Measurements from ENCODE around the gene TSEN54.

TSEN54 gene

DNA sequence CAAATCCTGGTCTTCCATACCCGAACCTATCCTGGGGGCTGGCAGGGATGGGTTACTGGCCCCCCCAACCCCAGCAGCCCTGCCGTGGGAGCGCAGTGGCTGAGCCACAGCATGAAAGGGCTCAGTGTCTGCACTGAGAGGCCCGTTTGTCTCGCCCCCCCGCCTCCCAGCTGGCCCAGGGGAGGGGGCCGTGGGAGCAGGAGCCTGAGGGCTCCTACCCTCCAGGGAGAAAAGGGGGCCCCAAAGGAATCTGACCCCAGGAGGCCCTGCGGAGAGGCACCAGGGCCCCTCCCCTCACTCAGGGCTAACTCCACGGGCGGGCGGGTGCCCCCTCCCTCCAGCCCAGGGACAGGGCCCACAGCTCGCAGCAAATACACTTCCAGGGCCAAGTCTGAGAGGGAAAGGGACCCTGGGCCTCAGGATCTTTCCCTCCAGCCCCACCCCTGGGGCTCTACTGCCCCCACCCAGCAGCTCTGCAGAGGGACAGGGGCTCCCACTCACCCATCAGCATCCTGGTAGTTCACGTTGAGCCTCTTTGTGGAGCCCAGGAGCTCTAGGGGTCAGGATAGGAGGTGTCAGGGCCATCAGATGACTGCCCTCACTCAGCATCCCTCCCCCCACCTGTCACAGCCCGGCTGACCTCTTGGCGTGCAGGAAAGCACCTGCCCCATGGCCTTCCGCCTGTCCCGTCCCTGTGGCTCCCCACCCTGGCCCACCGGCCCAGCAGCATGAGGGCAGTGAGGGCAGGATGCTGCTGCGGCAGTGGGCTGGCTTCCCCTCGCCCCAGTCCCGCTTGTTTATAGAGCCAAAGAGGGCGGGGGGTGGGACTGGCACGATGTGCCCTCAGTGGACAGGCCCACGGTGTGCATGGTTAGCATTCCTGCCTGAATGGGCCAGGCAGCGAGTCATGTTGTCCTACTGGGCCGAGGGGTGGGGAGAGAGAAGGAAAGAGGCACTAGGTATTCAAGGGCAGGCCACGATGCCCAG is 8.3 kb upstream of the TSEN54 start:
- H3K4me1 ChIP-seq: no peaks in the 10 kb centered on the region
- peaks cover 15% of the 10 kb centered on the region for H3K36me3 ChIP-seq
- H3K4me3 ChIP-seq (ENCODE audit: low read depth, low read length): no peak overlapping the region
- no peaks in the 10 kb centered on the region for H3K9me3 ChIP-seq
- TF ChIP-seq, protein P1, sequence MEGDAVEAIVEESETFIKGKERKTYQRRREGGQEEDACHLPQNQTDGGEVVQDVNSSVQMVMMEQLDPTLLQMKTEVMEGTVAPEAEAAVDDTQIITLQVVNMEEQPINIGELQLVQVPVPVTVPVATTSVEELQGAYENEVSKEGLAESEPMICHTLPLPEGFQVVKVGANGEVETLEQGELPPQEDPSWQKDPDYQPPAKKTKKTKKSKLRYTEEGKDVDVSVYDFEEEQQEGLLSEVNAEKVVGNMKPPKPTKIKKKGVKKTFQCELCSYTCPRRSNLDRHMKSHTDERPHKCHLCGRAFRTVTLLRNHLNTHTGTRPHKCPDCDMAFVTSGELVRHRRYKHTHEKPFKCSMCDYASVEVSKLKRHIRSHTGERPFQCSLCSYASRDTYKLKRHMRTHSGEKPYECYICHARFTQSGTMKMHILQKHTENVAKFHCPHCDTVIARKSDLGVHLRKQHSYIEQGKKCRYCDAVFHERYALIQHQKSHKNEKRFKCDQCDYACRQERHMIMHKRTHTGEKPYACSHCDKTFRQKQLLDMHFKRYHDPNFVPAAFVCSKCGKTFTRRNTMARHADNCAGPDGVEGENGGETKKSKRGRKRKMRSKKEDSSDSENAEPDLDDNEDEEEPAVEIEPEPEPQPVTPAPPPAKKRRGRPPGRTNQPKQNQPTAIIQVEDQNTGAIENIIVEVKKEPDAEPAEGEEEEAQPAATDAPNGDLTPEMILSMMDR (IDR thresholded peaks at IDR 0.05; ENCODE audit: low read depth, low read length): no peak
- DNase-seq: no peak
- no peaks in the 10 kb centered on the region for H3K27me3 ChIP-seq

DNA sequence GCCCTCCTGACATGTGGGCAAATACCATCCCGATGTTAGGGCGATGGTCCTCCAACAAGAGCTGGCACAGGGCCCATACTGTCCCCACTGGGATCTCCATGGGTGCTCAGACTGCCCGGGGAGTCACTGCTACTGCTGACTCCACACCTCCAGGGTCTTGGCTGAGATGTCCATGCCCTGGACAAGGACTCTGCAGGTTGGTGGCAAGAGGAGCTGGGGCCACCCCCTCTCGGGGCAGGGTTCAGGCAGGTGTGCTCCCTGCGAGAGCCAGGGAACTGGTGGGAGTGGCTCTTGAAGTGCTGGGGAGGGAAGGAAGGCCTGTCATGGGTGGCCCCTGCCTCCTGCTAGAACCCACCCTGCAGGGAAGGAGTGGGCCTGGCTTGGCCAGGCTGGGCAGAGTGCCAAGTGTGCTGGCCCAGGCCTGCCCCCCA is 7.4 kb upstream of the TSEN54 start:
- Histone ChIP-seq H3K4me1 (no peaks in the 10 kb centered on the region), H3K9me3 (no peaks in the 10 kb centered on the region), H3K36me3 (peaks cover 14% of the 10 kb centered on the region; the same call in 1 of the 2 replicates), H3K4me3 (ENCODE audit: low read depth, low read length) (no peak overlapping the region), H3K27me3 (no peaks in the 10 kb centered on the region)
- DNase-seq: no peak
- TF ChIP-seq, protein P1 (IDR thresholded peaks at IDR 0.05; ENCODE audit: low read depth, low read length): no peak

DNA sequence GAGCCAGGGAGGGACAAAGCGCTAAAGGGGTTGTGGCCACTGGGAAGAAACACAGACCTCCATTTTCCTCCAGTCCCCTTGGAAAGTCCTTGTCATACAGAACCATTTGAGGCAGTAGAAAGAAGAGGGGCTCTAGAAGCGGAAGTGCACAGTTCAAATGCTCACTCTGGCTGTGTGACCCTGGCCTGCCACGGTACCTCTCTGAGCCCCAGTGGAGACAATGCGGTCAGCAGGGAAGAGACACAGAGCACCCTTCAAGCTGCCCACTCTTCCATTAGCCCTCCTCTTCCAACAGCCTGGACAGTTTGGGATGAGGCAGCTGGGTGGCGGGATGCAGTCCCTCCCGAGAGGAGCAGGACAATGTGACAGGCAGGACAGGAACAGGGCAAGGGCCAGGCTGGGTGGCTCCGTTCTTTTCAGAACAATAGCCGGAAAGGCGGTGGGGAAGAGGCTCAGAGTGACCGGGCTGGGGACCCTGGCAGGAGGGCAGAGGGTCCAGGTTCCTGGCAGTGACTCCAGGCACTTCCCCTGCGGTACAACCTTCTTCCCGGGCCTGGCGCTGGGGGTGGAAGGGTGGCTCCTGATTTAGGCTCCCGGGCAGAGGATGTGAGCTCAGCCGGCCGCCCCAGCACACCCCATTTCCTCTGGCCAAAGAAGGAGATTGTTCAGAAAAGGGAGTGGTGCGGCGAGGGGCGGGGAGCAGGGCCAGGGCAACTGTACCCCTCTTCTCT is 6.6 kb upstream of the TSEN54 start:
- TF ChIP-seq, protein P1 (IDR thresholded peaks at IDR 0.05; ENCODE audit: low read depth, low read length): no peak
- no peak for DNase-seq
- Histone ChIP-seq H3K36me3 (peaks cover 10% of the 10 kb centered on the region; the same call in 1 of the 2 replicates), H3K4me3 (ENCODE audit: low read depth, low read length) (no peak overlapping the region), H3K27me3 (no peaks in the 10 kb centered on the region), H3K4me1 (no peaks in the 10 kb centered on the region), H3K9me3 (no peaks in the 10 kb centered on the region)

DNA sequence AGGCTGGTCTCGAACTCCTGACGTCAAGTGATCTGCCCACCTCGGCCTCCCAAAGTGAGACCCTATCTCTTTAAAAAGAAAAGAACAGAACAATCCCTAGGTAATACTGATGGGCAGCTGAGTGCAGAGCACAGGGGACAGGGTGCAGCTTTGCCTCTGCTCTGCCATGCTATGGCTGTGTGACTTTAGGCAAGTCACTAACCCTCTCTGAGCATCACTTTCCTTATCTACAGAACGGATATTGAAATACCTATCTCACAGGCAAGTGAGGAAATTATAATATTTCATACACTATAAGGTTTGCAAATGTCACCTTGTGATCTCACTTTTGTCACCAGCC is 5.1 kb upstream of the TSEN54 start:
- no peaks in the 10 kb centered on the region for H3K4me1 ChIP-seq
- H3K4me3 ChIP-seq (ENCODE audit: low read depth, low read length): no peak overlapping the region
- no peaks in the 10 kb centered on the region for H3K27me3 ChIP-seq
- DNase-seq: no peak
- TF ChIP-seq, protein P1 (IDR thresholded peaks at IDR 0.05; ENCODE audit: low read depth, low read length): no peak
- no peaks in the 10 kb centered on the region for H3K9me3 ChIP-seq
- H3K36me3 ChIP-seq: no peaks in the 10 kb centered on the region

DNA sequence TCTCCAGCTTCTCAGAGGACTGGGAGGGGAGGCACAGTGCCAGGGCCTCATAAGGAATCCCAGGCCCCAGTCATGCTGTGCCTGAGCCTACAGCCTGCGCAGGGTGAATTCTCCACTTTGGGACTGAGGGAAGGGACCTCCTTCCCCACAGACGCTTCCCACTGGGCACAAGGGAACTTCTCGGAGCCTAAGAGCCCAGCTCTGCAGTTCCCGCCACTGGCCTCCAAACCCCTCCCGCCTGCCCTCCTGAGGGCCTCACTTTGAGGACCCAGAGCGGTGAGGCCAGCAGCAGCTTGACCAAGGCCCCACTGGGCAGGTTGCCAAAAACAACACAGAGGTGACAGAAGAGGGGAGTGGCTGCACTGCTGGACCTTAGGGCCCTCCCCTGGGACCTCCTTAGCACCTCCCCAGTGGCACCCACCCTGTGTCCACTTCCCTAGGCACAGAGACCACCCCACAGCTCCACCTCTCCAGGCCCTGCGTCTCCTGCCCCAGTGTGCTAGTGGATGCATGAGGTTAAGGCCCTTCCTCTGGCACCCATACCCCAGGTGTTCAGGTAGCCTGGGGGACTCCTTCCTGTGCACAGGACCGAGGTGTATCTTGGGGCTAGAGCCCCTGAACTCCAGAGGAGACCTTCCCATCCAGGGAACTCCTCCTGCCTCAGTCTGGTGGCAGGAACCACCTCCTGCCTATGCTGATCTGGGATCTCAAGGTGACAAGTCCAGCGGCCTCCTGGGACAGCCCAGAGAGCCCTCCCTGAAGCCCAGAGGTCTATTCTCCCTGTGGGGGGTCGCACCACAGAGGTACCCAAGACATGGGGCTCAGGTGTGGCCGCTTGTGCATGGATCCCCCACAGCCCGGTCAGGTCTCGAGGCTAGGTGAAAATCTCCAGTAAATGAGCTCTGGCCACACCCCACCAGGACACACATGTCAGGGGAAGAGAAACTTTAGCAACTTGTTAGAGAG is 4.4 kb upstream of the TSEN54 start:
- H3K9me3 ChIP-seq: no peaks in the 10 kb centered on the region
- H3K36me3 ChIP-seq: no peaks in the 10 kb centered on the region
- no peak overlapping the region for H3K4me3 ChIP-seq (ENCODE audit: low read depth, low read length)
- TF ChIP-seq, protein P1 (IDR thresholded peaks at IDR 0.05; ENCODE audit: low read depth, low read length): no peak
- H3K27me3 ChIP-seq: no peaks in the 10 kb centered on the region
- no peak for DNase-seq
- H3K4me1 ChIP-seq: no peaks in the 10 kb centered on the region

All from BE2C (cell line).